Measurements from ENCODE around the gene ARCN1.
"Not testable (repeated sequence)": the region's sequence is repeated elsewhere in the genome, so short reads cannot be mapped to it uniquely, and the experiment has no call there.

ARCN1 gene

GRCh38 chr11:118544647-118545010 is 27.6 kb upstream of the ARCN1 start:
- Histone ChIP-seq H3K4me1 (ENCODE audit: control insufficient read depth, insufficient read depth, low read length, unreplicated experiment) (no peaks in the 10 kb centered on the region), H3K79me2 (ENCODE audit: control insufficient read depth, insufficient read depth, low read length, unreplicated experiment) (no peaks in the 10 kb centered on the region)

GRCh38 chr11:118545533-118545932 is 26.7 kb upstream of the ARCN1 start:
- H3K4me3 ChIP-seq (ENCODE audit: low read depth, low read length) = no peak overlapping the region
- no peaks in the 10 kb centered on the region for H3K4me1 ChIP-seq (ENCODE audit: control insufficient read depth, insufficient read depth, low read length, unreplicated experiment)
- H3K27ac ChIP-seq (ENCODE audit: low read depth, low read length) = no peak overlapping the region
- H3K79me2 ChIP-seq (ENCODE audit: control insufficient read depth, insufficient read depth, low read length, unreplicated experiment) = no peaks in the 10 kb centered on the region
- no peaks in the 10 kb centered on the region for H3K36me3 ChIP-seq (ENCODE audit: insufficient read depth, low read length)
- H3K27me3 ChIP-seq (ENCODE audit: insufficient read depth, low read length) = no peaks in the 10 kb centered on the region
- no peak overlapping the region for H2AFZ ChIP-seq (ENCODE audit: low read length, unreplicated experiment)

More at GRCh38 chr11:118544647-118545010, 27.6 kb upstream of the ARCN1 start:
- Histone ChIP-seq H3K27ac (ENCODE audit: low read depth, low read length) (no peak overlapping the region), H3K36me3 (ENCODE audit: insufficient read depth, low read length) (no peaks in the 10 kb centered on the region), H2AFZ (ENCODE audit: low read length, unreplicated experiment) (no peak overlapping the region), H3K27me3 (ENCODE audit: insufficient read depth, low read length) (no peaks in the 10 kb centered on the region), H3K4me3 (ENCODE audit: low read depth, low read length) (no peak overlapping the region)

- Histone ChIP-seq H2AFZ (ENCODE audit: low read length, unreplicated experiment) (no peak overlapping the region), H3K4me1 (ENCODE audit: control insufficient read depth, insufficient read depth, low read length, unreplicated experiment) (no peaks in the 10 kb centered on the region), H3K27ac (ENCODE audit: low read depth, low read length) (no peak overlapping the region), H3K36me3 (ENCODE audit: insufficient read depth, low read length) (no peaks in the 10 kb centered on the region), H3K4me3 (ENCODE audit: low read depth, low read length) (no peak overlapping the region), H3K27me3 (ENCODE audit: insufficient read depth, low read length) (no peaks in the 10 kb centered on the region), H3K79me2 (ENCODE audit: control insufficient read depth, insufficient read depth, low read length, unreplicated experiment) (no peaks in the 10 kb centered on the region)
These were observed 25.1 kb upstream of the ARCN1 start for GRCh38 chr11:118547132-118547531.

GRCh38 chr11:118552341-118552740 is 19.9 kb upstream of the ARCN1 start:
- Histone ChIP-seq H3K4me3 (ENCODE audit: low read depth, low read length) (no peak overlapping the region), H3K27me3 (ENCODE audit: insufficient read depth, low read length) (no peaks in the 10 kb centered on the region), H3K79me2 (ENCODE audit: control insufficient read depth, insufficient read depth, low read length, unreplicated experiment) (no peaks in the 10 kb centered on the region), H2AFZ (ENCODE audit: low read length, unreplicated experiment) (no peak overlapping the region), H3K4me1 (ENCODE audit: control insufficient read depth, insufficient read depth, low read length, unreplicated experiment) (no peaks in the 10 kb centered on the region), H3K27ac (ENCODE audit: low read depth, low read length) (no peak overlapping the region), H3K36me3 (ENCODE audit: insufficient read depth, low read length) (peaks cover 14% of the 10 kb centered on the region; the same call in 1 of the 2 replicates)

GRCh38 chr11:118560806-118561205 is 11.4 kb upstream of the ARCN1 start:
- Histone ChIP-seq H3K27me3 (ENCODE audit: insufficient read depth, low read length) (no peaks in the 10 kb centered on the region), H2AFZ (ENCODE audit: low read length, unreplicated experiment) (no peak overlapping the region), H3K4me1 (ENCODE audit: control insufficient read depth, insufficient read depth, low read length, unreplicated experiment) (peaks cover 7% of the 10 kb centered on the region), H3K27ac (ENCODE audit: low read depth, low read length) (no peak overlapping the region), H3K36me3 (ENCODE audit: insufficient read depth, low read length) (peaks cover 8% of the 10 kb centered on the region), H3K79me2 (ENCODE audit: control insufficient read depth, insufficient read depth, low read length, unreplicated experiment) (peaks cover 2% of the 10 kb centered on the region), H3K4me3 (ENCODE audit: low read depth, low read length) (no peak overlapping the region)

- peaks cover 7% of the 10 kb centered on the region for H3K4me1 ChIP-seq (ENCODE audit: control insufficient read depth, insufficient read depth, low read length, unreplicated experiment)
- H3K27me3 ChIP-seq (ENCODE audit: insufficient read depth, low read length) = no peaks in the 10 kb centered on the region
- peaks cover 2% of the 10 kb centered on the region for H3K79me2 ChIP-seq (ENCODE audit: control insufficient read depth, insufficient read depth, low read length, unreplicated experiment)
- no peak overlapping the region for H3K27ac ChIP-seq (ENCODE audit: low read depth, low read length)
- H2AFZ ChIP-seq (ENCODE audit: low read length, unreplicated experiment) = peak overlapping the region; percentile 54
- H3K4me3 ChIP-seq (ENCODE audit: low read depth, low read length) = peak overlapping the region; percentile 82
- H3K36me3 ChIP-seq (ENCODE audit: insufficient read depth, low read length) = 0 out of 2 replicates have a peak, but pooled peaks cover 4% of the 10 kb centered on the region
These were observed 7.2 kb upstream of the ARCN1 start for GRCh38 chr11:118565051-118565450.

- H3K36me3 ChIP-seq (ENCODE audit: insufficient read depth, low read length) = no peaks in the 10 kb centered on the region
- no peak overlapping the region for H3K27ac ChIP-seq (ENCODE audit: low read depth, low read length)
- no peak overlapping the region for H3K4me3 ChIP-seq (ENCODE audit: low read depth, low read length)
- no peak overlapping the region for H2AFZ ChIP-seq (ENCODE audit: low read length, unreplicated experiment)
- H3K4me1 ChIP-seq (ENCODE audit: control insufficient read depth, insufficient read depth, low read length, unreplicated experiment) = peaks cover 19% of the 10 kb centered on the region
- no peaks in the 10 kb centered on the region for H3K27me3 ChIP-seq (ENCODE audit: insufficient read depth, low read length)
- peaks cover 27% of the 10 kb centered on the region for H3K79me2 ChIP-seq (ENCODE audit: control insufficient read depth, insufficient read depth, low read length, unreplicated experiment)
These were observed 2.5 kb upstream of the ARCN1 start for GRCh38 chr11:118569670-118570069.

GRCh38 chr11:118570787-118571186 is 1.4 kb upstream of the ARCN1 start:
- Histone ChIP-seq H3K4me1 (ENCODE audit: control insufficient read depth, insufficient read depth, low read length, unreplicated experiment) (peaks cover 24% of the 10 kb centered on the region), H3K27ac (ENCODE audit: low read depth, low read length) (0 out of 2 replicates have a peak overlapping the region, but pooled peaks have one; percentile 96), H3K4me3 (ENCODE audit: low read depth, low read length) (no peak overlapping the region), H3K79me2 (ENCODE audit: control insufficient read depth, insufficient read depth, low read length, unreplicated experiment) (peaks cover 36% of the 10 kb centered on the region), H2AFZ (ENCODE audit: low read length, unreplicated experiment) (peak overlapping the region; percentile 76), H3K36me3 (ENCODE audit: insufficient read depth, low read length) (no peaks in the 10 kb centered on the region), H3K27me3 (ENCODE audit: insufficient read depth, low read length) (no peaks in the 10 kb centered on the region)

- peaks cover 30% of the 10 kb centered on the region for H3K4me1 ChIP-seq (ENCODE audit: control insufficient read depth, insufficient read depth, low read length, unreplicated experiment)
- not testable (repeated sequence) for H3K36me3 ChIP-seq (ENCODE audit: insufficient read depth, low read length); H3K27me3 ChIP-seq (ENCODE audit: insufficient read depth, low read length)
- H3K4me3 ChIP-seq (ENCODE audit: low read depth, low read length) = peak overlapping the region; percentile 99
- peak overlapping the region; percentile 76 for H2AFZ ChIP-seq (ENCODE audit: low read length, unreplicated experiment)
- peaks cover 43% of the 10 kb centered on the region for H3K79me2 ChIP-seq (ENCODE audit: control insufficient read depth, insufficient read depth, low read length, unreplicated experiment)
- peak overlapping the region; percentile 96 for H3K27ac ChIP-seq (ENCODE audit: low read depth, low read length)
These were observed 528 bp upstream of the ARCN1 start for GRCh38 chr11:118571701-118572060.

GRCh38 chr11:118572981-118573550 is 857 bp downstream of the ARCN1 start:
- Histone ChIP-seq H3K79me2 (ENCODE audit: control insufficient read depth, insufficient read depth, low read length, unreplicated experiment) (peaks cover 57% of the 10 kb centered on the region), H2AFZ (ENCODE audit: low read length, unreplicated experiment) (peak overlapping the region; percentile 45), H3K27ac (ENCODE audit: low read depth, low read length) (peak overlapping the region; percentile 96), H3K27me3 (ENCODE audit: insufficient read depth, low read length) (no peaks in the 10 kb centered on the region), H3K4me3 (ENCODE audit: low read depth, low read length) (peak overlapping the region; percentile 99), H3K4me1 (ENCODE audit: control insufficient read depth, insufficient read depth, low read length, unreplicated experiment) (peaks cover 30% of the 10 kb centered on the region), H3K36me3 (ENCODE audit: insufficient read depth, low read length) (no peaks in the 10 kb centered on the region)

GRCh38 chr11:118574636-118575035 is 2.4 kb downstream of the ARCN1 start:
- Histone ChIP-seq H3K27ac (ENCODE audit: low read depth, low read length) (no peak overlapping the region), H2AFZ (ENCODE audit: low read length, unreplicated experiment) (no peak overlapping the region), H3K4me1 (ENCODE audit: control insufficient read depth, insufficient read depth, low read length, unreplicated experiment) (peaks cover 40% of the 10 kb centered on the region), H3K79me2 (ENCODE audit: control insufficient read depth, insufficient read depth, low read length, unreplicated experiment) (peaks cover 70% of the 10 kb centered on the region), H3K27me3 (ENCODE audit: insufficient read depth, low read length) (no peaks in the 10 kb centered on the region), H3K4me3 (ENCODE audit: low read depth, low read length) (peak overlapping the region; percentile 99), H3K36me3 (ENCODE audit: insufficient read depth, low read length) (no peaks in the 10 kb centered on the region)

Measured in ACC112 (cell line).